Measurements from ENCODE around the gene SRMS.

SRMS gene

GRCh38 chr20:63547725-63548480 is at the start of gene SRMS:
TSS of gene SRMS (minus strand) at chr20:63547749. CDS start at chr20:63547463, 286 bp downstream.
- DNase-seq, result no peak

DNA sequence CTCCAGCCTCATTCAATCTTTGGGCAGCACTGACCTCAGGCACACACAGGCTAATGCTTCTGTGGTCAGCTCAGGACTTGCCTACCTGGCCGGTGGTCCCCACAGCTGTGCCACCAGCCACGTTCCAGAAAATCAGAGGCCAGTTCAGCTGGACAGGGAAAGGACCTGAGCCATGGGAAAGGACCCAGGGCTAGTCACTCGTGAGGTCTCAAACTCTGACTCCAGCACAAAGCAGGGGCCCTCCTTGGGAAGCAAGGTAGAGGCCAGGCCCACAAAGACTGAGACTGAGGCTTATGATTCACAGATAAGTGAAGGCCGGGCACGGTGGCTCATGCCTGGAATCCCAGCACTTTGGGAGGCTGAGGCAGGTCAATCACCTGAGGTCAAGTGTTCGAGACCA is 48.9 kb upstream of the SRMS start:
- no peak for DNase-seq

- DNase-seq, result no peak
These were observed 48.0 kb upstream of the SRMS start for GRCh38 chr20:63595416-63596127.

DNA sequence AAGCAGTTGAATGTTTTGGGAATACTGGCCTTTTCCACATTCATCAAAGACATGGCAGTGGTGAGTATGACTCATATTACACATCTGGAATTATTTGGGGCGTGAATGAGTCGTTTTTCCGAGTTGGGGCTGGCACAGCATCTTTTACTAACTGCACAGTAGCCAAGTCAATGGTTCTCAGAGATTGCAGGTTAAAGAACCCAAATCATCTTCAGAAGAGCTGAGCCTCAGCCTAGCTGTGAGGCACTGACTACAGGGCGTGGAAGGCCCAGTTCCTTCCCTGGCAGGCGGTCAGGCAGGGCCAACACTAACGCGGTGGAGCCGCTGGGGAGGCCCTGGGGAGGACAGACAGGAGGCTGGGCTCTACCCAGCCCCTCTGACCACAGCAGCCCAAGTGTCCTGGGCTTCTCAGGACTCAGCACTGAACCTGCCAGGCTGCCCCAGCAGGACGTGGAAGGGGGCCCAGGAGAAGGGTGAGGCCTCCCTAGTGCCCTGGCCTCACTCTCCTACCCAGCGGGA is 46.6 kb upstream of the SRMS start:
- DNase-seq, result peak; percentile 64

- DNase-seq, result no peak
These were observed 45.1 kb upstream of the SRMS start for GRCh38 chr20:63592661-63593060.

- no peak for DNase-seq
These were observed 44.3 kb upstream of the SRMS start for GRCh38 chr20:63591786-63592355.

- no peak for DNase-seq
These were observed 43.6 kb upstream of the SRMS start for GRCh38 chr20:63591147-63591533.

DNA sequence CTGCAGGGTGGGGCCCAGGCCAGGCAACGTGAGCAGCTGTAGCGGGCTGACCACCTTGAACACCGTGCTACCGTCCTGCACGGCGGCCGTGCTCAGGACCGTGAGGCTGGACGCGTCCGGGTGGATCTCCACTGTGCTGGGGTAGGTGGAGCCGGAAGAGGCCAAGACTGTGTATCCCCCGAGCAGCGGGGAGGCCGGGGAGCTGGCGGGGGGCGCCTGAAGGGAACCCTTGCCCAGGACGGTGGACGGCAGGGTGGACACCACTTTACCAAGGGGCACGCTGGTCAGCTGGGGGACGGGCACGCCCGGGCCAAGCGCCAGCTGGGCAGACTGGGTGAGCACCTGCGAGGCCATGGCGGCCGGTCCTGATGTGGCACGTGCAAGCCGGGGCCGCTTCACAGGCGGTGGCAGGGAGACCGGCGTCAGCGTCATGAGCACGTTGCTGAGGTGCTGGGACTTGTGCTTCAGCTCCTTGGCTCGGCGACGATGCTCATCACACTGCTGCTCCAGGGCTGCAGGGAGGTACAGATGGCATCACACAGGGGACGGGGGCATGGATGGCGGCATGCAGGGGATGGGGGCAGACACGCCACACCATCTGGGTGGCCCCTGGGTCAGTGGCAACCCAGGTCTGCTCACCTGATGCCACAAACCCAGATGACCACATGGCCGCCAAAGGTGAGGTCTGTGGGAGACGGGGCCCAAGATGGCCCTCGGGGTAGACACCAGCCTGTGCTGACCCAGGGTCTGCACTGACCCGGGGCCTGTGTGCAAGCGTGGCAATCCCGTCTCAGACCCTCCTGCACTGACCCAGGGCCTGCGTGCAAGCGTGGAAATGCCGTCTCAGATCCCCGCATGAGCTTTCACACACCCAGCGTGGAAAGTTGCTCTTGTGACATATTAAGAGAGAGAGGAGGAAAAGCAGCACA is 42.9 kb upstream of the SRMS start:
- no peak for DNase-seq

GRCh38 chr20:63589261-63590217 is 42.0 kb upstream of the SRMS start:
- DNase-seq, result no peak

GRCh38 chr20:63588641-63589041 is 41.1 kb upstream of the SRMS start:
- no peak for DNase-seq

- DNase-seq, result no peak
These were observed 40.4 kb upstream of the SRMS start for GRCh38 chr20:63587776-63588591.

- DNase-seq, result no peak
These were observed 39.7 kb upstream of the SRMS start for GRCh38 chr20:63587256-63587655.

DNA sequence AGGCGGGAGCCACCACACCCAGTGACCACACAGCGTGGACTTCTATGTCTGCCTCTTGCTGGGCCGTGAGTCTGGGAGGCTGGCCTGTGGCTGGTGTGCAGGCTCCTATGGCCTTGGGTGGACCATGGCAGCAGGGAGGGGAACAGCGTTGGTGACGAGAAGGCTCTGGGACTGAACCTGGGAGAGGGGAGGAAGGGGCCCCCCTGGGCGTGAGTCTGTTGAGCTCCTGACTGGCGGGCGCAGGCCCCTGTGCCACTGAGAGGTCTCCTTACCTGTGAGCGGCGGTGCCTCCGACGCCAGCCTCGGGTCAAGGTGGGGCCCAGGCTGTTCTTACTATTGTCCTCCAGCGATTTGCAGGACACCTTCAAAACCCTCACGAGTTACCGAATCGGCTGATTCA is 39.2 kb upstream of the SRMS start:
- no peak for DNase-seq

- DNase-seq, result no peak
These were observed 38.3 kb upstream of the SRMS start for GRCh38 chr20:63585616-63586565.

DNA sequence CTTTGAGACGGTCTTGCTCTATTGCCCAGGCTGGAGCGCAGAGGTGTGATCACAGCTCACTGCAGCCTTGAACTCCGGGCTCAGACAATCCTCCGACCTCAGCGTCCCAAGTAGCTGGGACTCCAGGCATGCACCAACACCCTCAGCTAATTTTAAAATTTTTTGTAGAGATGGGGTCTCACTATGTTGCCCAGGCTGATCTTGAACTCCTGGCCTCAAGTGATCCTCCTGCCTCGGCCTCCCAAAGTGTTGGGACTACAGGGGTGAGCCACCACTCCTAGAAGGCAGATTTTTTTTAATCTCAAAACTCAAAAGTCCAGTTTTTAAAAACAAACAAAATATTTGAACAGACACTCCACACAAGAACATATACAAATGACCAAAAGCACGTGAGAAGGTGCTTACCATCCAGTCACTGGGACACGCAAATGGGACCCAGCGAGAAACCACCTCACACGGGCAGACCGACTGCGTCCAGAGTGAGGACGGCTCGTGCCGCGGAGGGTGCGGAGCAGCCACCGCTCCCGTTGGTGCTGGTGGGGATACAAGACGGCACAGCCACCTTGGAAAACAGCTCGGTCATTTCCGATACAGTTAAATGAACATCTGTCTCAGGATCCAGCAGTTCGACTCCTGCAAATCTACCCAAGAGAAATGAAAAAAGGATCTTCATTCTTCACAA is 35.0 kb upstream of the SRMS start:
- no peak for DNase-seq

GRCh38 chr20:63580796-63581461 is 33.4 kb upstream of the SRMS start:
- peak; percentile 36 for DNase-seq

DNA sequence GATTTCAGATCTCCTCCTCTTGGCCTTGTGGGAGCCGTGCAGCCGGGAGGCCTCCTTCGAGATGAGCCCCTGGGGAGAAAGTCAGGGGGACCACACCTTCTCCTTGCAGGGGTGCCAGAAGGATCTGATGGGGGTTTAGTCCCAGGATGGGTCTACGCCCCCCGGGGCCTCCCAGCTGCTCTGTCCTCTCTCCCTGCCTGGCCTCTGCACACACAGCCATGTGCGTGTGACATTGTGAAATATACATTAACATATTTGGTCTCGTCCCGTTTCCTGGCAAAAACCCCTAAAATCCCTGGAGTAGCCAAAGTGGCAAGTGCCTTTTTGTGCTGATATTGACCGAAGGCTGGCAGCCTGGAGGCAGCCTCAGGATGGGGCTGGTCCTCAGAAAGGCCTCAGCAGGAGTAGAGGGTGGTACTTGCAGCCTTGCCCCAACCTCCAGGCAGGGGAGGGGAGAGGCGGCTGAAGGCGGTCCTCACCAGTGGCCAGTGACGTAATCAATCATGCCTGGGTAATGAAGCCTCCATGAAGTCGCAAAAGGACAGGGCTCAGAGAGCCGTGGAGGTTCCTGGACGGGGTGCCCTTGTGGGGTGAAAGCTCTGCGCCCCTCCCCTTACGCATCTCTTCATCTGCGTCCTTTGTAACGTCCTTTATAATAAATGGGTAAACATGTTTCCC is 31.6 kb upstream of the SRMS start:
- no peak for DNase-seq

All from fibroblast of skin of right quadriceps (primary cell).